CD14-positive monocyte (primary cell): ENCODE results near the gene FRMD7. TPM values are rescaled to one million over a fixed set of nuclear protein-coding genes. Genes with fewer than 3 reads are reported as not detected.

ENCODE experiments used
- DNase-seq, 3 donors: peaks; one replicate each; pipeline ENCODE4 v3.0.0-alpha.2; 2011 to 2022
- H2AFZ ChIP-seq: 2 replicates; pipeline ENCODE4 v1.6.0; 2012; ENCODE audit warnings: mild to moderate bottlenecking, low read depth, low read length, inconsistent platforms; ENCODE audit not compliant: insufficient read depth, poor library complexity, severe bottlenecking
- H3K27ac ChIP-seq, 2 donors: 1 replicate in 1 of 2; 2 replicates in 1 of 2; pipeline ENCODE4 v1.5.1; 2012 to 2013; ENCODE audit warnings: low read length in 2 of 2, control low read depth in 1 of 2, inconsistent platforms in 1 of 2, low read depth in 1 of 2, mild to moderate bottlenecking in 1 of 2
- H3K27me3 ChIP-seq, 2 donors: one replicate each; pipeline versions ENCODE4 v1.6.0 to v1.6.1; 2011 to 2013; ENCODE audit warnings: low read length in 2 of 2; ENCODE audit not compliant: control insufficient read depth in 2 of 2, insufficient read depth in 2 of 2
- H3K36me3 ChIP-seq, 2 donors: replicated peaks in 1 of 2; 1 replicate in 1 of 2; 2 replicates in 1 of 2; pipeline versions ENCODE4 v1.5.1 to v1.6.1; 2012 to 2013; ENCODE audit warnings: low read length in 2 of 2, control low read depth in 1 of 2, inconsistent platforms in 1 of 2, mild to moderate bottlenecking in 1 of 2; ENCODE audit not compliant: insufficient read depth in 2 of 2, control insufficient read depth in 1 of 2
- H3K4me1 ChIP-seq, 2 donors: 1 replicate in 1 of 2; 2 replicates in 1 of 2; pipeline versions ENCODE4 v1.5.1 to v1.6.1; 2012 to 2013; ENCODE audit warnings: low read length in 2 of 2, control low read depth in 1 of 2, inconsistent platforms in 1 of 2, mild to moderate bottlenecking in 1 of 2, moderate library complexity in 1 of 2; ENCODE audit not compliant: insufficient read depth in 2 of 2, control insufficient read depth in 1 of 2
- H3K4me2 ChIP-seq: replicated peaks from 2 replicates; pipeline ENCODE3; 2012; ENCODE audit warnings: low read length, moderate library complexity, mild to moderate bottlenecking; ENCODE audit not compliant: poor library complexity, severe bottlenecking; ENCODE audit errors: extremely low read depth
- H3K4me3 ChIP-seq, 3 experiments: fragments of 200-600 bp in 1 of 3; sonication (generic) in 1 of 3; replicated peaks in 1 of 3; 1 replicate in 2 of 3; 2 replicates in 1 of 3; pipeline ENCODE4 v1.5.1; 2011 to 2013; ENCODE audit warnings: low read length in 3 of 3, mild to moderate bottlenecking in 3 of 3, control low read depth in 2 of 3, low read depth in 2 of 3, inconsistent platforms in 1 of 3, moderate library complexity in 1 of 3
- H3K79me2 ChIP-seq: 2 replicates; pipeline ENCODE4 v1.6.0; 2012; ENCODE audit warnings: mild to moderate bottlenecking, control low read depth, inconsistent platforms, low read length, moderate library complexity; ENCODE audit not compliant: insufficient read depth
- H3K9ac ChIP-seq: 2 replicates; pipeline ENCODE4 v1.6.0; 2017; ENCODE audit warnings: low read length, mild to moderate bottlenecking; ENCODE audit not compliant: insufficient read depth, poor library complexity, severe bottlenecking
- H3K9me3 ChIP-seq, 2 donors: replicated peaks in 1 of 2; 1 replicate in 1 of 2; 2 replicates in 1 of 2; pipeline versions ENCODE4 v1.5.1 to v1.6.1; 2012 to 2013; ENCODE audit warnings: low read length in 2 of 2, control low read depth in 1 of 2; ENCODE audit not compliant: control insufficient read depth in 1 of 2, insufficient read depth in 1 of 2
- H4K20me1 ChIP-seq: 2 replicates; pipeline ENCODE4 v1.6.0; 2012; ENCODE audit warnings: mild to moderate bottlenecking, low read length, control low read depth, moderate library complexity; ENCODE audit not compliant: insufficient read depth
- H3K27ac Mint-ChIP-seq, 7 donors: one replicate each; pipeline ENCODE4 v1.8.0; 2020; ENCODE audit warnings: mild to moderate bottlenecking in 7 of 7, mixed read lengths in 7 of 7, moderate library complexity in 6 of 7, inconsistent platforms in 2 of 7
- H3K27me3 Mint-ChIP-seq, 3 donors: one replicate each; pipeline ENCODE4 v1.8.0; 2021 to 2022; ENCODE audit warnings: low read depth in 3 of 3, mild to moderate bottlenecking in 3 of 3, mixed read lengths in 3 of 3, moderate library complexity in 3 of 3, inconsistent platforms in 1 of 3
- H3K36me3 Mint-ChIP-seq, 2 donors: one replicate each; pipeline ENCODE4 v1.8.0; 2020; ENCODE audit warnings: mixed read lengths in 2 of 2, inconsistent platforms in 1 of 2, mild to moderate bottlenecking in 1 of 2
- H3K4me1 Mint-ChIP-seq: one replicate; pipeline ENCODE4 v1.8.0; 2020; ENCODE audit warnings: mild to moderate bottlenecking, mixed read lengths
- H3K4me3 Mint-ChIP-seq, 2 donors: one replicate each; pipeline ENCODE4 v1.8.0; 2020; ENCODE audit warnings: mild to moderate bottlenecking in 2 of 2, mixed read lengths in 2 of 2, moderate library complexity in 1 of 2
- H3K9me3 Mint-ChIP-seq, 7 donors: one replicate each; pipeline ENCODE4 v1.8.0; 2020 to 2022; ENCODE audit warnings: mixed read lengths in 7 of 7, mild to moderate bottlenecking in 6 of 7, moderate library complexity in 6 of 7, inconsistent platforms in 2 of 7
- CTCF ChIP-seq: fragments of 200-600 bp; IDR thresholded peaks from one replicate; pipeline ENCODE4 v1.8.0; 2022; ENCODE audit warnings: antibody characterized with exemption, mild to moderate bottlenecking
- WGBS: methylation state at CpG from one replicate; pipeline ENCODE4 v1.1.5; 2013; ENCODE audit warnings: missing lambda C conversion rate; ENCODE audit not compliant: insufficient coverage; 5-methylcytosine and 5-hydroxymethylcytosine counted together
- intact Hi-C, 2 donors: fragments of 100-400 bp; cut with micrococcal nuclease; formaldehyde crosslinking; loops; one replicate each; pipeline versions ENCODE4 v1.15.0 to v1.15.1; 2023
- polyA plus RNA-seq, 3 donors: library from polyadenylated mRNA; depleted of rRNA in 1 of 3; unstranded in 2 of 3; stranded (reverse) in 1 of 3; fragments of 300-500 nt in 2 of 3; fragments of >200 nt in 1 of 3; fragmentation: Illumina TruSeq in 2 of 3; gene quantifications; 1 replicate in 2 of 3; 2 replicates in 1 of 3; pipeline ENCODE4 v1.2.3, GENCODE V29; 2012 to 2021

FRMD7 gene
- polyA plus RNA-seq, 3 donors = not detected

GRCh38 chrX:132094164-132094563, 33.7 kb downstream of the FRMD7 start:
- no peak for DNase-seq
- H3K4me1 Mint-ChIP-seq = peaks cover 15% of the 10 kb centered on the region
- no peak for TF ChIP-seq CTCF
- H3K4me2 ChIP-seq = no peak overlapping the region
- H3K27ac Mint-ChIP-seq = no peak overlapping the region
- no peaks in the 10 kb centered on the region for H4K20me1 ChIP-seq
- no peaks in the 10 kb centered on the region for H3K9me3 Mint-ChIP-seq
- peaks cover 0 to 11% (median 0%) of the 10 kb centered on the region in 3 donors for H3K27me3 Mint-ChIP-seq
- intact Hi-C loops = loop anchor here in 1 of 2 donors (10.0 kb wide), 1 partner anchor 121 kb away; the partner anchor contains the start of gene RAP2C
- no peak overlapping the region for H3K4me3 Mint-ChIP-seq
- WGBS = no CpG with 5 or more reads among the region's 2 CpGs
- H3K4me3 ChIP-seq = no peak overlapping the region
- no peaks in the 10 kb centered on the region for H3K79me2 ChIP-seq
- no peak overlapping the region for H3K27ac ChIP-seq
- no peaks in the 10 kb centered on the region for H3K36me3 ChIP-seq
- no peak overlapping the region for H3K9ac ChIP-seq
- no peaks in the 10 kb centered on the region for H3K9me3 ChIP-seq
- H3K36me3 Mint-ChIP-seq = no peaks in the 10 kb centered on the region
- H3K4me1 ChIP-seq = peaks cover 9 to 11% of the 10 kb centered on the region in 2 donors
- no peak overlapping the region for H2AFZ ChIP-seq
- peaks cover 0 to 12% of the 10 kb centered on the region in 2 donors for H3K27me3 ChIP-seq

- H3K36me3 ChIP-seq = no peaks in the 10 kb centered on the region
- intact Hi-C loops = loop anchor here in 1 of 2 donors (10.0 kb wide), 1 partner anchor 121 kb away; the partner anchor contains the start of gene RAP2C
- peaks cover 21% of the 10 kb centered on the region for H3K4me1 Mint-ChIP-seq
- H3K27me3 Mint-ChIP-seq = peaks cover 0 to 8% (median 0%) of the 10 kb centered on the region in 3 donors
- WGBS = 100% methylated on average over 1 of the region's 4 CpGs
- H3K27ac Mint-ChIP-seq = no peak overlapping the region
- no peaks in the 10 kb centered on the region for H3K36me3 Mint-ChIP-seq
- H3K4me1 ChIP-seq = peaks cover 9 to 16% of the 10 kb centered on the region in 2 donors
- H2AFZ ChIP-seq = no peak overlapping the region
- H3K79me2 ChIP-seq = no peaks in the 10 kb centered on the region
- DNase-seq = no peak
- no peaks in the 10 kb centered on the region for H3K9me3 Mint-ChIP-seq
- no peak overlapping the region for H3K4me3 ChIP-seq
- H3K9ac ChIP-seq = no peak overlapping the region
- no peak overlapping the region for H3K4me2 ChIP-seq
- H3K27me3 ChIP-seq = peaks cover 0 to 12% of the 10 kb centered on the region in 2 donors
- no peaks in the 10 kb centered on the region for H3K9me3 ChIP-seq
- no peaks in the 10 kb centered on the region for H4K20me1 ChIP-seq
- no peak for TF ChIP-seq CTCF
- no peak overlapping the region for H3K4me3 Mint-ChIP-seq
- H3K27ac ChIP-seq = no peak overlapping the region
These were observed 34.5 kb downstream of the FRMD7 start for GRCh38 chrX:132093239-132093860.
